IMR-90 (cell line): Measurements from ENCODE around the gene GRPEL2.

Source experiments
- CEBPB ChIP-seq: IDR thresholded peaks from 2 replicates; pipeline ENCODE4 v1.6.1; 2012; ENCODE audit warnings: low read depth, low read length, improper control_type of control experiment
- CTCF ChIP-seq: conservative IDR thresholded peaks from 2 replicates; pipeline ENCODE4 v1.5.1; 2012; ENCODE audit warnings: mild to moderate bottlenecking, low read depth, low read length, improper control_type of control experiment
- POLR2A ChIP-seq: IDR thresholded peaks from 2 replicates; pipeline ENCODE4 v1.6.1; 2012; ENCODE audit warnings: mild to moderate bottlenecking, low read depth, low read length
- RFX5 ChIP-seq: IDR thresholded peaks from 2 replicates; pipeline ENCODE4 v1.8.0; 2012; ENCODE audit warnings: low read depth, mild to moderate bottlenecking, low read length, moderate library complexity
- SMC3 ChIP-seq: fragments of 150-350 bp; IDR thresholded peaks from 2 replicates; pipeline ENCODE4 v1.6.1; 2016; ENCODE audit warnings: low read depth, mild to moderate bottlenecking, antibody characterized with exemption, low read length, moderate library complexity
- TF ChIP-seq, protein P1 (sequence below): fragments of 150-350 bp; IDR thresholded peaks from 2 replicates; pipeline ENCODE4 v1.6.1; 2017; ENCODE audit warnings: mild to moderate bottlenecking, antibody characterized with exemption, low read length, low read depth

- TF ChIP-seq CEBPB: no peak
- TF ChIP-seq CTCF: no peak
- TF ChIP-seq SMC3: no peak
- TF ChIP-seq RFX5: no peak
- TF ChIP-seq POLR2A: no peak
- TF ChIP-seq, protein P1, sequence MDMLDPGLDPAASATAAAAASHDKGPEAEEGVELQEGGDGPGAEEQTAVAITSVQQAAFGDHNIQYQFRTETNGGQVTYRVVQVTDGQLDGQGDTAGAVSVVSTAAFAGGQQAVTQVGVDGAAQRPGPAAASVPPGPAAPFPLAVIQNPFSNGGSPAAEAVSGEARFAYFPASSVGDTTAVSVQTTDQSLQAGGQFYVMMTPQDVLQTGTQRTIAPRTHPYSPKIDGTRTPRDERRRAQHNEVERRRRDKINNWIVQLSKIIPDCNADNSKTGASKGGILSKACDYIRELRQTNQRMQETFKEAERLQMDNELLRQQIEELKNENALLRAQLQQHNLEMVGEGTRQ: no peak
Observed at GRCh38 chr5:149363358-149363757, 18.1 kb downstream of the GRPEL2 start.
